Panc1 (cell line): ENCODE results near the gene CFAP53. TPM values are rescaled to one million over a fixed set of nuclear protein-coding genes. Genes with fewer than 3 reads are reported as not detected.

ENCODE experiments used
- ATAC-seq: fragments of 200-7000 bp; cut with Tn5 transposase; 2 replicates; pipeline ENCODE4 v1.9.1; 2020; ENCODE audit warnings: mild to moderate bottlenecking, moderate library complexity
- BruUV-seq: library from RNA; stranded (reverse); fragments of 400-500 nt; replicated peaks from 2 replicates; lab custom pipeline; 2021; lab: Mats Ljungman, UMichigan
- CTCF ChIA-PET: fragments of 300-600 bp; sonication (Branson Sonifier 250); formaldehyde crosslinking; loops from one replicate; lab custom pipeline; 2022; ENCODE audit warnings: antibody characterized with exemption; lab: Charles Lee
- POLR2A ChIA-PET: fragments of 300-600 bp; sonication (Branson Sonifier 250); formaldehyde crosslinking; loops from one replicate; lab custom pipeline; 2022; ENCODE audit warnings: antibody characterized with exemption; lab: Charles Lee
- DNase-seq: peaks from one replicate; pipeline ENCODE4 v3.0.0-alpha.2; 2010; ENCODE audit warnings: low read depth, low spot score
- H3K27ac ChIP-seq: 2 replicates; pipeline ENCODE4 v1.5.1; 2011; ENCODE audit warnings: mild to moderate bottlenecking, low read length, inconsistent platforms
- H3K27me3 ChIP-seq: fragments of 200-500 bp; sonication (Bioruptor generic); 2 replicates; pipeline ENCODE4 v1.6.0; 2014; ENCODE audit warnings: low read length, inconsistent platforms; ENCODE audit not compliant: control insufficient read depth, insufficient read depth
- H3K36me3 ChIP-seq: fragments of 200-500 bp; sonication (Bioruptor generic); 2 replicates; pipeline ENCODE4 v1.5.1; 2014; ENCODE audit warnings: inconsistent platforms, mild to moderate bottlenecking, low read length, moderate library complexity; ENCODE audit not compliant: control insufficient read depth, insufficient read depth
- H3K4me1 ChIP-seq: 2 replicates; pipeline ENCODE4 v1.5.1; 2011; ENCODE audit warnings: inconsistent platforms, mild to moderate bottlenecking, low read length, moderate library complexity; ENCODE audit not compliant: control insufficient read depth, insufficient read depth
- H3K4me3 ChIP-seq, 2 experiments: 2 replicates each; pipeline ENCODE4 v1.5.1; 2011 to 2012; ENCODE audit warnings: low read depth in 2 of 2, low read length in 2 of 2, mild to moderate bottlenecking in 2 of 2, inconsistent platforms in 1 of 2, moderate library complexity in 1 of 2
- H3K9me3 ChIP-seq: fragments of 200-500 bp; sonication (Bioruptor generic); 2 replicates; pipeline ENCODE4 v1.5.1; 2014; ENCODE audit warnings: low read depth, mild to moderate bottlenecking, inconsistent platforms, low read length, moderate library complexity; ENCODE audit not compliant: control insufficient read depth, insufficient read depth
- CTCF ChIP-seq: fragments of 450-650 bp; IDR thresholded peaks from 2 replicates; pipeline ENCODE4 v1.5.1; 2017; ENCODE audit warnings: mild to moderate bottlenecking
- POLR2AphosphoS5 ChIP-seq: IDR thresholded peaks from 2 replicates; pipeline ENCODE4 v1.6.1; 2012; ENCODE audit warnings: mild to moderate bottlenecking, low read depth, low read length, moderate library complexity
- REST ChIP-seq, 2 experiments: IDR thresholded peaks; 2 replicates each; pipeline ENCODE4 v1.6.1; 2011 to 2012; ENCODE audit warnings: low read depth in 2 of 2, control low read depth in 1 of 2, low read length in 1 of 2, mild to moderate bottlenecking in 1 of 2, moderate library complexity in 1 of 2; ENCODE audit not compliant: insufficient read depth in 1 of 2
- SIN3A ChIP-seq: IDR thresholded peaks from 2 replicates; pipeline ENCODE4 v1.6.1; 2012; ENCODE audit warnings: low read depth, mild to moderate bottlenecking, low read length, moderate library complexity, borderline replicate concordance; ENCODE audit not compliant: insufficient read depth
- TCF7L2 ChIP-seq: IDR thresholded peaks from 2 replicates; pipeline ENCODE4 v1.6.1; 2011; ENCODE audit warnings: mild to moderate bottlenecking, low read depth, low read length, inconsistent platforms
- in situ Hi-C: cut with HindIII; loops from 2 replicates; pipeline ENCODE4 v1.10.0; 2016; ENCODE audit warnings: low sequenced_read_pairs, low pct_unique_long_range_greater_than_20kb
- intact Hi-C: fragments of 100-400 bp; cut with micrococcal nuclease; formaldehyde crosslinking; loops from one replicate; pipeline ENCODE4 v1.10.0; 2022; ENCODE audit not compliant: unreplicated experiment
- total RNA-seq: library from RNA; stranded (reverse); gene quantifications from one replicate; pipeline ENCODE4 v1.2.1, GENCODE V29; 2021; ENCODE audit not compliant: unreplicated experiment

CFAP53 gene
- total RNA-seq, 1 experiment from 2014 or later, result 0.23 TPM

- H3K27ac ChIP-seq, result no peak overlapping the region
- no TSS peak for BruUV-seq
- H3K27me3 ChIP-seq, result no peaks in the 10 kb centered on the region
- CTCF ChIA-PET, result no interaction called here
- H3K9me3 ChIP-seq, result no peaks in the 10 kb centered on the region
- no peaks in the 10 kb centered on the region for H3K36me3 ChIP-seq
- H3K4me1 ChIP-seq, result no peaks in the 10 kb centered on the region
- in situ Hi-C loops, result no loop called here
- no peak overlapping the region for H3K4me3 ChIP-seq
- DNase-seq (no peak), ATAC-seq (no peak)
- intact Hi-C loops, result no loop called here
- TF ChIP-seq SIN3A (no peak), TCF7L2 (no peak), POLR2AphosphoS5 (no peak), REST (IDR thresholded peaks at IDR 0.05; ENCODE audit: insufficient read depth in 1 of 2, low read depth in 2 of 2, low read length in 1 of 2) (no peak), CTCF (no peak)
- POLR2A ChIA-PET, result interaction anchor here (0.6 kb wide), 1 partner anchor 636 kb away, joined by 3 read pairs; no protein-coding TSS in a partner anchor
Measured at GRCh38 chr18:50312296-50313030, 46.2 kb upstream of the CFAP53 start.

- Histone ChIP-seq H3K27me3 (no peaks in the 10 kb centered on the region), H3K9me3 (no peaks in the 10 kb centered on the region), H3K36me3 (no peaks in the 10 kb centered on the region), H3K4me1 (peaks cover 4% of the 10 kb centered on the region; the same call in 1 of the 2 replicates), H3K4me3 (no peak overlapping the region), H3K27ac (no peak overlapping the region)
- ATAC-seq (no peak), DNase-seq (no peak)
- CTCF ChIA-PET, result no interaction called here
- no peak for TF ChIP-seq REST (IDR thresholded peaks at IDR 0.05; ENCODE audit: insufficient read depth in 1 of 2, low read depth in 2 of 2, low read length in 1 of 2)
- no peak for TF ChIP-seq CTCF
- no peak for TF ChIP-seq POLR2AphosphoS5
- TF ChIP-seq TCF7L2, result no peak
- no peak for TF ChIP-seq SIN3A
- intact Hi-C loops, result no loop called here
- BruUV-seq, result no TSS peak
- POLR2A ChIA-PET, result no interaction called here
- in situ Hi-C loops, result no loop called here
Measured at GRCh38 chr18:50311650-50312049, 45.4 kb upstream of the CFAP53 start.
